Measurements from ENCODE around the gene ERF. TPM values are rescaled to one million over a fixed set of nuclear protein-coding genes. Genes with fewer than 3 reads are reported as not detected.

Gene ERF
- total RNA-seq, 1 experiment from 2014 or later = 96.1 TPM

DNA sequence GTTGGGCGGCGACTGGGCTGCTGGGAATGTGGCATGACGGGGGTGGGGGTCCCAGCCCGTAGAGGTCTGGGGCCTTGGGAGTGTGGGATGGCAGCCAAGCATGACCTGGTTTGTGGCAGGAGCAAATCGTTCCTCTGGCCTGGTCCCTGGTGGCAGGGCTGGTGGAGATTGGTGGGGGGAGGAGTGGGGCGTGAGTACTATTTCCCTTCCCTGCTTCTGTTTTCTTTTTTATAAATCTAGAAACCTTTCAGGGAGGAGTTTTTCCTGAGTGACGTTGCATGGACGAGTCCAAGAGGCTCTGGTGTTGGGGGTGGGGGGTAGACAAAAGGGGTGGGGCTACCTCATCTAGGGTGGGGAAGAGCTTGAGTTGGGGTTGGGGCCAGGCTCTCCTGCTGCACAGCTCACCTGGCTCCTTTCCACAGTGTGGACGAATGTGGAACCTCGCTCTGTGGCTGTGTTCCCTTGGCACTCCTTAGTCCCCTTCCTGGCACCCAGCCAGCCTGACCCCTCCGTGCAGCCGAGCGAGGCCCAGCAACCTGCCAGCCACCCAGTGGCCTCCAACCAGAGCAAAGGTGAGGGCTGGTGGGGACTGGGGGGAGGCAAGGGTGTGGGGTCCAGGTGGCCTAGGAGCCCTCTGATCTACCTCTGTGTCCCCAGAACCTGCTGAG, 31.6 kb upstream of the ERF start:
- DNase-seq (ENCODE audit: low read depth, low spot score) (no peak), ATAC-seq (no peak)
- Histone ChIP-seq H3K9me3 (ENCODE audit: control insufficient read depth in 1 of 2, insufficient read depth in 1 of 2, low read depth in 1 of 2, low read length in 2 of 2) (no peaks in the 10 kb centered on the region), H2AFZ (ENCODE audit: low read depth, low read length, poor library complexity, severe bottlenecking) (no peak overlapping the region), H3K4me3 (replicated peaks in 1 of 2; ENCODE audit: low read depth in 1 of 2, low read length in 2 of 2) (no peak overlapping the region), H3K79me2 (ENCODE audit: insufficient read depth, low read length) (peaks cover 18% of the 10 kb centered on the region; the same call in 1 of the 2 replicates), H3K4me2 (ENCODE audit: low read length) (no peak overlapping the region), H3K36me3 (ENCODE audit: control insufficient read depth in 1 of 2, insufficient read depth in 2 of 2, low read length in 2 of 2) (peaks cover 9 to 21% of the 10 kb centered on the region in 2 experiments), H4K20me1 (ENCODE audit: insufficient read depth) (no peaks in the 10 kb centered on the region), H3K9ac (ENCODE audit: low read length) (no peak overlapping the region; the same call in 1 of the 2 replicates), H3K4me1 (ENCODE audit: control insufficient read depth in 1 of 2, insufficient read depth in 2 of 2, low read length in 2 of 2) (peaks cover 28 to 54% of the 10 kb centered on the region in 2 experiments), H3K27ac (ENCODE audit: low read depth, low read length) (peak overlapping the region; percentile 24; the same call in 1 of the 2 replicates), H3K9me2 (ENCODE audit: insufficient read depth) (no peaks in the 10 kb centered on the region), H3K27me3 (ENCODE audit: insufficient read depth, low read length) (no peaks in the 10 kb centered on the region)
- BruUV-seq (replicated peaks) = no TSS peak
- ChIA-PET RAD21 (ENCODE audit: low non-redundant PET in 1 of 2, low total read pairs in 2 of 2, uncharacterized antibody in 2 of 2, unreplicated experiment in 2 of 2) (no interaction called here), POLR2A (no interaction called here), CTCF (no interaction called here)
- TF ChIP-seq, protein P1, sequence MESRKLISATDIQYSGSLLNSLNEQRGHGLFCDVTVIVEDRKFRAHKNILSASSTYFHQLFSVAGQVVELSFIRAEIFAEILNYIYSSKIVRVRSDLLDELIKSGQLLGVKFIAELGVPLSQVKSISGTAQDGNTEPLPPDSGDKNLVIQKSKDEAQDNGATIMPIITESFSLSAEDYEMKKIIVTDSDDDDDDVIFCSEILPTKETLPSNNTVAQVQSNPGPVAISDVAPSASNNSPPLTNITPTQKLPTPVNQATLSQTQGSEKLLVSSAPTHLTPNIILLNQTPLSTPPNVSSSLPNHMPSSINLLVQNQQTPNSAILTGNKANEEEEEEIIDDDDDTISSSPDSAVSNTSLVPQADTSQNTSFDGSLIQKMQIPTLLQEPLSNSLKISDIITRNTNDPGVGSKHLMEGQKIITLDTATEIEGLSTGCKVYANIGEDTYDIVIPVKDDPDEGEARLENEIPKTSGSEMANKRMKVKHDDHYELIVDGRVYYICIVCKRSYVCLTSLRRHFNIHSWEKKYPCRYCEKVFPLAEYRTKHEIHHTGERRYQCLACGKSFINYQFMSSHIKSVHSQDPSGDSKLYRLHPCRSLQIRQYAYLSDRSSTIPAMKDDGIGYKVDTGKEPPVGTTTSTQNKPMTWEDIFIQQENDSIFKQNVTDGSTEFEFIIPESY (IDR thresholded peaks at IDR 0.05; ENCODE audit: extremely low read depth, insufficient replicate concordance, low read length) = no peak
- TF ChIP-seq ELF1 (IDR thresholded peaks at IDR 0.05; ENCODE audit: borderline replicate concordance, low read depth) = no peak
- TF ChIP-seq, protein P2, sequence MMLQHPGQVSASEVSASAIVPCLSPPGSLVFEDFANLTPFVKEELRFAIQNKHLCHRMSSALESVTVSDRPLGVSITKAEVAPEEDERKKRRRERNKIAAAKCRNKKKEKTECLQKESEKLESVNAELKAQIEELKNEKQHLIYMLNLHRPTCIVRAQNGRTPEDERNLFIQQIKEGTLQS (IDR thresholded peaks at IDR 0.05) = no peak
- TF ChIP-seq CBX3 (IDR thresholded peaks at IDR 0.05; ENCODE audit: low read depth) = no peak
- TF ChIP-seq TCF7L2 (IDR thresholded peaks at IDR 0.05; ENCODE audit: borderline replicate concordance, extremely low read depth, insufficient read depth, insufficient read length) = no peak
- no peak for TF ChIP-seq SRF (IDR thresholded peaks at IDR 0.05; ENCODE audit: low read depth)
- TF ChIP-seq YY1 (IDR thresholded peaks at IDR 0.05; ENCODE audit: extremely low read depth, insufficient replicate concordance, low read depth, low read length) = no peak
- TF ChIP-seq, protein P3, sequence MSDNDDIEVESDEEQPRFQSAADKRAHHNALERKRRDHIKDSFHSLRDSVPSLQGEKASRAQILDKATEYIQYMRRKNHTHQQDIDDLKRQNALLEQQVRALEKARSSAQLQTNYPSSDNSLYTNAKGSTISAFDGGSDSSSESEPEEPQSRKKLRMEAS (IDR thresholded peaks at IDR 0.05) = no peak
- TF ChIP-seq CEBPB (IDR thresholded peaks at IDR 0.05; ENCODE audit: low read depth) = no peak
- TF ChIP-seq, protein P4, sequence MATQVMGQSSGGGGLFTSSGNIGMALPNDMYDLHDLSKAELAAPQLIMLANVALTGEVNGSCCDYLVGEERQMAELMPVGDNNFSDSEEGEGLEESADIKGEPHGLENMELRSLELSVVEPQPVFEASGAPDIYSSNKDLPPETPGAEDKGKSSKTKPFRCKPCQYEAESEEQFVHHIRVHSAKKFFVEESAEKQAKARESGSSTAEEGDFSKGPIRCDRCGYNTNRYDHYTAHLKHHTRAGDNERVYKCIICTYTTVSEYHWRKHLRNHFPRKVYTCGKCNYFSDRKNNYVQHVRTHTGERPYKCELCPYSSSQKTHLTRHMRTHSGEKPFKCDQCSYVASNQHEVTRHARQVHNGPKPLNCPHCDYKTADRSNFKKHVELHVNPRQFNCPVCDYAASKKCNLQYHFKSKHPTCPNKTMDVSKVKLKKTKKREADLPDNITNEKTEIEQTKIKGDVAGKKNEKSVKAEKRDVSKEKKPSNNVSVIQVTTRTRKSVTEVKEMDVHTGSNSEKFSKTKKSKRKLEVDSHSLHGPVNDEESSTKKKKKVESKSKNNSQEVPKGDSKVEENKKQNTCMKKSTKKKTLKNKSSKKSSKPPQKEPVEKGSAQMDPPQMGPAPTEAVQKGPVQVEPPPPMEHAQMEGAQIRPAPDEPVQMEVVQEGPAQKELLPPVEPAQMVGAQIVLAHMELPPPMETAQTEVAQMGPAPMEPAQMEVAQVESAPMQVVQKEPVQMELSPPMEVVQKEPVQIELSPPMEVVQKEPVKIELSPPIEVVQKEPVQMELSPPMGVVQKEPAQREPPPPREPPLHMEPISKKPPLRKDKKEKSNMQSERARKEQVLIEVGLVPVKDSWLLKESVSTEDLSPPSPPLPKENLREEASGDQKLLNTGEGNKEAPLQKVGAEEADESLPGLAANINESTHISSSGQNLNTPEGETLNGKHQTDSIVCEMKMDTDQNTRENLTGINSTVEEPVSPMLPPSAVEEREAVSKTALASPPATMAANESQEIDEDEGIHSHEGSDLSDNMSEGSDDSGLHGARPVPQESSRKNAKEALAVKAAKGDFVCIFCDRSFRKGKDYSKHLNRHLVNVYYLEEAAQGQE (IDR thresholded peaks at IDR 0.05; ENCODE audit: low read depth) = no peak
- TF ChIP-seq SP1 (IDR thresholded peaks at IDR 0.05; ENCODE audit: low read depth) = no peak
- no peak for TF ChIP-seq EGR1 (IDR thresholded peaks at IDR 0.05; ENCODE audit: low read depth)
- TF ChIP-seq EZH2 (IDR thresholded peaks at IDR 0.05) = no peak
- no peak for TF ChIP-seq JUND (IDR thresholded peaks at IDR 0.05)
- intact Hi-C loops (cut with micrococcal nuclease) = no loop called here
